Loucy (cell line): ENCODE results near the gene SLIT1.

Experiments
- CTCF ChIP-seq: fragments of 200-600 bp; sonication (generic); conservative IDR thresholded peaks from 2 replicates; pipeline ENCODE4 v1.5.1; 2014; ENCODE audit warnings: mild to moderate bottlenecking, antibody characterized with exemption, low read length
- EZH2phosphoT487 ChIP-seq: fragments of 200-600 bp; IDR thresholded peaks from 2 replicates; pipeline ENCODE4 v1.6.1; 2018; ENCODE audit warnings: antibody characterized with exemption, mild to moderate bottlenecking, moderate library complexity, borderline replicate concordance

GRCh38 chr10:97134110-97134509 lies 51.6 kb downstream of the SLIT1 start:
- TF ChIP-seq CTCF (no peak), EZH2phosphoT487 (no peak)
